Neuronal stem cell (in vitro differentiated cells): ENCODE results near the gene KCNH6.

Experiments used
- DNase-seq: peaks from one replicate; pipeline ENCODE4 v3.0.0-alpha.2; 2013; ENCODE audit warnings: low spot score
- H2AFZ ChIP-seq: one replicate; pipeline ENCODE4 v1.6.1; 2013; ENCODE audit warnings: mild to moderate bottlenecking, low read length, inconsistent platforms
- H2AK5ac ChIP-seq: 2 replicates; pipeline ENCODE4 v1.6.1; 2013; ENCODE audit warnings: low read depth, mild to moderate bottlenecking, inconsistent platforms, low read length, moderate library complexity, mixed read lengths
- H2BK120ac ChIP-seq: 2 replicates; pipeline ENCODE4 v1.6.1; 2013; ENCODE audit warnings: low read depth, mild to moderate bottlenecking, inconsistent platforms, low read length, moderate library complexity, mixed read lengths
- H2BK12ac ChIP-seq: one replicate; pipeline ENCODE4 v1.6.1; 2013; ENCODE audit warnings: low read length, inconsistent platforms
- H2BK15ac ChIP-seq: 2 replicates; pipeline ENCODE4 v1.6.1; 2013; ENCODE audit warnings: mild to moderate bottlenecking, low read length, inconsistent platforms, mixed read lengths
- H2BK5ac ChIP-seq: one replicate; pipeline ENCODE4 v1.6.1; 2013; ENCODE audit warnings: inconsistent platforms, mild to moderate bottlenecking, low read length, moderate library complexity
- H3K14ac ChIP-seq: one replicate; pipeline ENCODE4 v1.6.1; 2013; ENCODE audit warnings: low read length, inconsistent platforms
- H3K18ac ChIP-seq: 2 replicates; pipeline ENCODE4 v1.6.1; 2013; ENCODE audit warnings: low read length, inconsistent platforms
- H3K23ac ChIP-seq: 2 replicates; pipeline ENCODE4 v1.6.1; 2013; ENCODE audit warnings: low read depth, mild to moderate bottlenecking, mixed read lengths, low read length, inconsistent platforms; ENCODE audit not compliant: poor library complexity
- H3K27ac ChIP-seq: replicated peaks from 3 replicates; pipeline ENCODE4 v1.5.1; 2013; ENCODE audit warnings: low read length, inconsistent platforms
- H3K27me3 ChIP-seq, 3 experiments: 2 replicates each; pipeline ENCODE4 v1.6.1; 2013; ENCODE audit warnings: low read length in 3 of 3, mild to moderate bottlenecking in 2 of 3, inconsistent platforms in 1 of 3, low read depth in 1 of 3, mixed read lengths in 1 of 3, moderate library complexity in 1 of 3; ENCODE audit not compliant: control insufficient read depth in 3 of 3, insufficient read depth in 3 of 3
- H3K36me3 ChIP-seq, 2 donors: replicated peaks in 1 of 2; 2 replicates each; pipeline ENCODE4 v1.6.1; 2013; ENCODE audit warnings: low read length in 2 of 2; ENCODE audit not compliant: control insufficient read depth in 2 of 2, insufficient read depth in 2 of 2
- H3K4ac ChIP-seq: 2 replicates; pipeline ENCODE4 v1.6.1; 2013; ENCODE audit warnings: inconsistent platforms, mild to moderate bottlenecking, low read length, moderate library complexity
- H3K4me1 ChIP-seq, 2 donors: 1 replicate in 1 of 2; 2 replicates in 1 of 2; pipeline ENCODE4 v1.6.1; 2013; ENCODE audit warnings: low read length in 2 of 2, low read depth in 1 of 2; ENCODE audit not compliant: control insufficient read depth in 2 of 2, insufficient read depth in 1 of 2
- H3K4me2 ChIP-seq: one replicate; pipeline ENCODE4 v1.6.1; 2013; ENCODE audit warnings: mild to moderate bottlenecking, low read length, inconsistent platforms; ENCODE audit not compliant: insufficient read depth, poor library complexity, severe bottlenecking
- H3K4me3 ChIP-seq, 2 donors: 2 replicates each; pipeline ENCODE4 v1.5.1; 2013; ENCODE audit warnings: low read length in 2 of 2, mild to moderate bottlenecking in 2 of 2, inconsistent platforms in 1 of 2, moderate library complexity in 1 of 2
- H3K79me1 ChIP-seq: one replicate; pipeline ENCODE4 v1.6.1; 2013; ENCODE audit warnings: low read depth, mild to moderate bottlenecking, inconsistent platforms, low read length, moderate library complexity
- H3K9ac ChIP-seq: one replicate; pipeline ENCODE4 v1.6.1; 2013; ENCODE audit warnings: mild to moderate bottlenecking, low read depth, low read length, inconsistent platforms; ENCODE audit not compliant: poor library complexity
- H3K9me3 ChIP-seq, 2 donors: replicated peaks in 1 of 2; 2 replicates each; pipeline versions ENCODE3 to v1.6.1; 2013; ENCODE audit warnings: low read length in 2 of 2, mild to moderate bottlenecking in 2 of 2, inconsistent platforms in 1 of 2, low read depth in 1 of 2, mixed read lengths in 1 of 2, moderate library complexity in 1 of 2; ENCODE audit not compliant: control insufficient read depth in 2 of 2, insufficient read depth in 1 of 2
- H4K8ac ChIP-seq: one replicate; pipeline ENCODE4 v1.6.1; 2013; ENCODE audit warnings: low read depth, mild to moderate bottlenecking, inconsistent platforms, low read length, moderate library complexity
- H4K91ac ChIP-seq: one replicate; pipeline ENCODE4 v1.6.1; 2013; ENCODE audit warnings: low read length, low read depth, mild to moderate bottlenecking, inconsistent platforms; ENCODE audit not compliant: poor library complexity
- WGBS, 2 donors: extraction: QIAGEN DNeasy Blood & Tissue Kit; methylation state at CpG; one replicate each; pipeline ENCODE4 v1.1.7; 2013; ENCODE audit warnings: missing lambda C conversion rate in 2 of 2, mixed read lengths in 1 of 2; ENCODE audit not compliant: insufficient read length in 2 of 2, insufficient replicate concordance in 1 of 2; ENCODE audit errors: extremely low coverage in 2 of 2; 5-methylcytosine and 5-hydroxymethylcytosine counted together

The KCNH6 gene

DNA sequence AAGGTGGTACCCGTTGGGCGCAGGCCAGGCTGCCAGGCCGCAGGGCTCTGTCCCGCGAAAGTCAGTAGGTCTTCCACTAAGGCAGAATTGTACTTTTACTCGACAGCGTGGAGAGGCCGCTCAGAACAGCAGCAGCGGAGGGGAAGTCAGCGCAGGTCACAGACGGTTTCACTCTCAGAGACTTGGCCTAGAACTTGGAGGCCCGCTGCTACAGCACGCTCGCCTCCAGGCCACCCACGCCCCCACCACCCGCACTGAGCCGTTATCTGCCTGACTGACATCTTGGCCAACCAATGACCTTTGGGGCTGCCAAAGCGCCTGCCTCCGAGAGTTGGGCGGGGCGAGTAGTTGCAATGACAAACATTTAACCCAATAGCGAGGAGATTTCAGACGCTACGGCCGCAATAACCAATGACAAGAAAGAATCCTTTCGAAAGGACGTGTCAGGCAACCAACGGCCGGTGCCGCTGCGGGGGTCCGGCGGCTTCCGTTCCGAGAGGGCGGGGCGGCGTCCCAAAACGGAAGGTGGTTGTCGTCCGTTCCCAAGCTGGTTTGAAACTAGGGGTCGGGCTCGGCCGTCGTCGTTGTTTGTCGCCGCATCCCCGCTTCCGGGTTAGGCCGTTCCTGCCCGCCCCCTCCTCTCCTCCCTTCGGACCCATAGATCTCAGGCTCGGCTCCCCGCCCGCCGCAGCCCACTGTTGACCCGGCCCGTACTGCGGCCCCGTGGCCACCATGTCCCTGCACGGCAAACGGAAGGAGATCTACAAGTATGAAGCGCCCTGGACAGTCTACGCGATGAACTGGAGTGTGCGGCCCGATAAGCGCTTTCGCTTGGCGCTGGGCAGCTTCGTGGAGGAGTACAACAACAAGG lies 27.0 kb downstream of the KCNH6 start, which contains the start of gene DCAF7:
DCAF7 (plus strand) TSS at position 532 of the 871 bp plus-strand sequence; CDS start at position 733, 201 bp downstream.
- peak within 1 kb of the TSS; percentile 100 for H3K23ac ChIP-seq
- peak within 1 kb of the TSS; percentile 98 for H2BK120ac ChIP-seq
- H2BK12ac ChIP-seq: no peak within 1 kb of the TSS
- H3K27me3 ChIP-seq: no peaks in the 10 kb centered on the region
- peak within 1 kb of the TSS; percentile 19 for H4K8ac ChIP-seq
- peak within 1 kb of the TSS; percentile 93 for H3K4me2 ChIP-seq
- no peak within 1 kb of the TSS for H3K4ac ChIP-seq
- peak within 1 kb of the TSS; percentile 98 for H3K9ac ChIP-seq
- H3K4me1 ChIP-seq: peaks cover 4 to 12% of the 10 kb centered on the region in 2 donors
- DNase-seq: peak; percentile 100
- no peaks in the 10 kb centered on the region for H3K9me3 ChIP-seq
- H2BK15ac ChIP-seq: peak within 1 kb of the TSS; percentile 69
- H4K91ac ChIP-seq: no peak within 1 kb of the TSS
- H3K18ac ChIP-seq: peak within 1 kb of the TSS; percentile 99
- H3K36me3 ChIP-seq: peaks cover 3 to 27% of the 10 kb centered on the region in 2 donors
- peak within 1 kb of the TSS; percentile 73 to 90 for H3K4me3 ChIP-seq
- H3K14ac ChIP-seq: peak within 1 kb of the TSS; percentile 95
- H3K27ac ChIP-seq: peak within 1 kb of the TSS; percentile 93
- H3K79me1 ChIP-seq: peaks cover 8% of the 10 kb centered on the region
- peak within 1 kb of the TSS; percentile 93 for H2BK5ac ChIP-seq
- H2AFZ ChIP-seq: peak within 1 kb of the TSS; percentile 88
- peak within 1 kb of the TSS; percentile 95 for H2AK5ac ChIP-seq
- WGBS, 2 donors: no CpG with 5 or more reads among the region's 72 CpGs

- Histone ChIP-seq H2BK5ac (peak overlapping the region; percentile 93), H4K8ac (no peak overlapping the region), H3K4me1 (peaks cover 4 to 12% of the 10 kb centered on the region in 2 donors), H2BK120ac (peak overlapping the region; percentile 98), H3K27me3 (no peaks in the 10 kb centered on the region), H3K27ac (peak overlapping the region; percentile 93), H2AFZ (peak overlapping the region; percentile 77), H3K9me3 (no peaks in the 10 kb centered on the region), H3K36me3 (peaks cover 3 to 33% of the 10 kb centered on the region in 2 donors), H3K14ac (peak overlapping the region; percentile 95), H3K9ac (peak overlapping the region; percentile 98), H2BK12ac (no peak overlapping the region), H2BK15ac (no peak overlapping the region), H2AK5ac (peak overlapping the region; percentile 95), H3K4ac (no peak overlapping the region), H3K18ac (peak overlapping the region; percentile 99), H3K23ac (peak overlapping the region; percentile 100), H3K4me3 (peak overlapping the region; percentile 73 to 90), H3K79me1 (peaks cover 8% of the 10 kb centered on the region), H3K4me2 (peak overlapping the region; percentile 67), H4K91ac (no peak overlapping the region)
- WGBS, 2 donors: no CpG with 5 or more reads among the region's 32 CpGs
- peak; percentile 48 for DNase-seq
These were observed 27.9 kb downstream of the KCNH6 start for GRCh38 chr17:63550817-63551639.

DNA sequence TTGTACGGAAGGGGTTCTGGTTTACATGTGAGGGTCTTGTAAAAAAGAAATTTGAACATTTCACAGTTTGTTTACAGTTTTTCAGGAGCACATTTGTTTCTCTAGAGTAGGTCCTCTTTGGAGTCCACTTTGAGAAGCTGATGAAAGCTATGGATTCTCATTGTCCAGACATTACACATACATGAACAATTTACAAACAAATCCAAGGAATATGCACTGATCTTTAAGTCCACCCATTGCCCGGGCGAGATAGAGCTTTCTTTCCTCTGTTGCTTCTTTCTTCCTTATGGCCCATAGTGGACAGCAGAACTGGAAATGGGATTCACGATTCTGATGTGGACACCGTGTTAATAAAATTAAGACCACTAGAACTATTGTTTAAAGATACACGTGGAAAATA lies 29.1 kb downstream of the KCNH6 start:
- Histone ChIP-seq H2AFZ (no peak overlapping the region), H3K36me3 (peaks cover 3 to 33% of the 10 kb centered on the region in 2 donors), H2BK15ac (no peak overlapping the region), H4K91ac (no peak overlapping the region), H3K9ac (no peak overlapping the region), H3K4me1 (peaks cover 4 to 12% of the 10 kb centered on the region in 2 donors), H2BK5ac (no peak overlapping the region), H3K23ac (no peak overlapping the region), H3K79me1 (peaks cover 8% of the 10 kb centered on the region), H3K4me2 (no peak overlapping the region), H3K4ac (no peak overlapping the region), H3K27me3 (no peaks in the 10 kb centered on the region), H4K8ac (no peak overlapping the region), H2BK12ac (no peak overlapping the region), H3K14ac (no peak overlapping the region), H3K9me3 (no peaks in the 10 kb centered on the region), H3K18ac (no peak overlapping the region), H3K27ac (no peak overlapping the region), H2BK120ac (no peak overlapping the region), H2AK5ac (no peak overlapping the region), H3K4me3 (peak overlapping the region in 1 of 2 donors; percentile 73)
- no peak for DNase-seq
- no CpG with 5 or more reads among the region's 6 CpGs for WGBS, 2 donors
